Karpas-422 (cell line): Measurements from ENCODE around the gene MAPK13. TPM values are rescaled to one million over a fixed set of nuclear protein-coding genes. Genes with fewer than 3 reads are reported as not detected.
A peak's percentile ranks its signal among the peaks of the same experiment; 100 is the strongest.

Source experiments
- DNase-seq: peaks from one replicate; pipeline ENCODE4 v3.0.0-alpha.2; 2015
- H2AFZ ChIP-seq: fragments of 200-600 bp; sonication (generic); 2 replicates; pipeline ENCODE4 v1.6.1; 2014; ENCODE audit warnings: antibody characterized with exemption, low read length, mixed read lengths
- H3K27ac ChIP-seq: fragments of 200-600 bp; sonication (generic); 2 replicates; pipeline ENCODE4 v1.5.1; 2014; ENCODE audit warnings: mild to moderate bottlenecking, low read length, moderate library complexity
- H3K27me3 ChIP-seq: fragments of 200-600 bp; sonication (generic); 2 replicates; pipeline ENCODE4 v1.6.1; 2014; ENCODE audit warnings: low read length, mixed read lengths
- H3K36me3 ChIP-seq: fragments of 200-600 bp; sonication (generic); 2 replicates; pipeline ENCODE4 v1.6.1; 2014; ENCODE audit warnings: low read length, mixed read lengths; ENCODE audit not compliant: insufficient read depth
- H3K4me1 ChIP-seq: fragments of 200-600 bp; sonication (generic); 2 replicates; pipeline ENCODE4 v1.6.1; 2014; ENCODE audit warnings: mild to moderate bottlenecking, low read length, mixed read lengths
- H3K4me2 ChIP-seq: fragments of 200-600 bp; sonication (generic); 2 replicates; pipeline ENCODE4 v1.6.1; 2014; ENCODE audit warnings: low read length, low read depth, mild to moderate bottlenecking; ENCODE audit not compliant: poor library complexity, severe bottlenecking
- H3K4me3 ChIP-seq: fragments of 200-600 bp; sonication (generic); 2 replicates; pipeline ENCODE4 v1.5.1; 2014; ENCODE audit warnings: mild to moderate bottlenecking, antibody characterized with exemption, low read length, mixed read lengths
- H3K79me2 ChIP-seq: fragments of 200-600 bp; sonication (generic); 2 replicates; pipeline ENCODE4 v1.6.1; 2014; ENCODE audit warnings: mild to moderate bottlenecking, low read length, mixed read lengths
- H3K9ac ChIP-seq: fragments of 200-600 bp; sonication (generic); 2 replicates; pipeline ENCODE4 v1.6.0; 2014; ENCODE audit warnings: low read length
- H3K9me2 ChIP-seq: fragments of 200-600 bp; sonication (generic), shearing (Covaris generic); replicated peaks from 2 replicates; pipeline ENCODE4 v1.6.0; 2014; ENCODE audit warnings: mild to moderate bottlenecking, low read length, moderate library complexity; ENCODE audit not compliant: insufficient read depth
- H3K9me3 ChIP-seq: fragments of 300-700, 200-600 bp; sonication (generic); 2 replicates; pipeline ENCODE4 v1.6.1; 2014; ENCODE audit warnings: low read length, mixed read lengths
- H4K20me1 ChIP-seq: fragments of 200-600 bp; sonication (generic); 2 replicates; pipeline ENCODE4 v1.6.1; 2014; ENCODE audit warnings: mild to moderate bottlenecking, antibody characterized with exemption, low read length, low read depth; ENCODE audit not compliant: insufficient read depth
- total RNA-seq: library from RNA; depleted of rRNA; stranded (reverse); fragments of >200 nt; shearing (Covaris generic); gene quantifications from 2 replicates; pipeline ENCODE4 v1.2.3, GENCODE V29; 2014; ENCODE audit warnings: low replicate concordance

The MAPK13 gene
- total RNA-seq, 1 experiment from 2014 or later, result 1.6 TPM

DNA sequence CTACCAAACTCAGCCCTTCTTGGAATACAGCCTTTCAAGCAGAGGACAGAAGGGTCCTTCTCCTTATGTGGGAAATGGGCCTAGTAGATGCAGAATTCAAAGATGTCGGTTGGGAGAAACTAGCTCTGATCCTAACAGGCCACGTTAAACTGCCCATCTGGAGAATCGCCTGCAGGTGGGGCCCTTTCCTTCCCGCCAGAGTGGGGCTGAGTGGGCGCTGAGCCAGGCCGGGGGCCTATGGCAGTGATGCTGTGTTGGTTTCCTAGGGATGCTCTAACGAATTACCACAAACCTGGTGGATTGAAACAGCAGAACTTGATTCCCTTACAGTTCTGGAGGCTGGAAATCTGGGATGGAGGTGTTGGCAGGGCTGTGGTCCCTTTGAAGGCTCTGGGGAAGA lies 9.1 kb downstream of the MAPK13 start:
- no peaks in the 10 kb centered on the region for H3K79me2 ChIP-seq
- H3K4me2 ChIP-seq, result peak overlapping the region; percentile 29
- no peaks in the 10 kb centered on the region for H3K27me3 ChIP-seq
- H3K9me3 ChIP-seq, result no peaks in the 10 kb centered on the region
- H3K27ac ChIP-seq, result 0 out of 2 replicates have a peak overlapping the region, but pooled peaks have one; percentile 9
- no peak overlapping the region for H3K4me3 ChIP-seq
- H3K36me3 ChIP-seq, result no peaks in the 10 kb centered on the region
- no peaks in the 10 kb centered on the region for H4K20me1 ChIP-seq
- peak; percentile 81 for DNase-seq
- H3K4me1 ChIP-seq, result peaks cover 27% of the 10 kb centered on the region
- no peak overlapping the region for H2AFZ ChIP-seq
- peak overlapping the region; percentile 29 for H3K9ac ChIP-seq
- no peaks in the 10 kb centered on the region for H3K9me2 ChIP-seq

- no peaks in the 10 kb centered on the region for H3K36me3 ChIP-seq
These were observed 9.8 kb downstream of the MAPK13 start for GRCh38 chr6:36139991-36140710.

GRCh38 chr6:36141091-36141490 lies 10.8 kb downstream of the MAPK13 start:
- H3K4me3 ChIP-seq, result no peak overlapping the region
- DNase-seq, result no peak
- H3K27me3 ChIP-seq, result no peaks in the 10 kb centered on the region
- H3K79me2 ChIP-seq, result no peaks in the 10 kb centered on the region
- no peak overlapping the region for H3K4me2 ChIP-seq
- H4K20me1 ChIP-seq, result no peaks in the 10 kb centered on the region
- no peak overlapping the region for H3K9ac ChIP-seq
- no peak overlapping the region for H3K27ac ChIP-seq
- no peaks in the 10 kb centered on the region for H3K36me3 ChIP-seq
- H3K4me1 ChIP-seq, result peaks cover 22% of the 10 kb centered on the region
- H3K9me3 ChIP-seq, result no peaks in the 10 kb centered on the region
- H2AFZ ChIP-seq, result no peak overlapping the region
- H3K9me2 ChIP-seq, result no peaks in the 10 kb centered on the region

More at GRCh38 chr6:36139991-36140710, 9.8 kb downstream of the MAPK13 start:
- Histone ChIP-seq H3K4me1 (peaks cover 27% of the 10 kb centered on the region), H3K4me2 (peak overlapping the region; percentile 29), H4K20me1 (no peaks in the 10 kb centered on the region), H3K4me3 (no peak overlapping the region), H3K27me3 (no peaks in the 10 kb centered on the region), H3K9me2 (no peaks in the 10 kb centered on the region), H3K9me3 (no peaks in the 10 kb centered on the region), H3K9ac (peak overlapping the region; percentile 29), H3K79me2 (no peaks in the 10 kb centered on the region), H3K27ac (0 out of 2 replicates have a peak overlapping the region, but pooled peaks have one; percentile 9), H2AFZ (no peak overlapping the region)
- DNase-seq, result peak; percentile 68

DNA sequence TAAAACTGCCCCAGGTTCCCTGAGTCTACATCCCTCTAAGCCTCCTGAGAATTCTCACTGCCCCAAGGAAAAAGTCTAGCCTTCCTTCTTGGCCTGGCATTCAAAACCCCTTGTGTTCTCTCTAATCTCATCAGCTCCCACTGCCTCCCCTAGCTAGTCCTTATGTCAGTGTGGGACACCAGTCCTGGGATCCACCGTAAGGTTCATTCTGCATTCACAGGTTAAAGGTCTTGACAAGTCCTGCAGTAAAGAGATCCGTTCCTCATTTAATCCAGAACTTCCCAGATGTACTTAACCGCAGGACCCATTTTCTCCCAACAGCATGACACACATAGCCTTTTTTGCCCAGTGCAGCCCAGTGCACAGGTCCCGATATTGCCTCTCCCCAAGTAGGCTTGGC lies 11.6 kb downstream of the MAPK13 start:
- Histone ChIP-seq H2AFZ (no peak overlapping the region), H3K9ac (no peak overlapping the region), H3K79me2 (no peaks in the 10 kb centered on the region), H3K27me3 (no peaks in the 10 kb centered on the region), H3K36me3 (no peaks in the 10 kb centered on the region), H3K4me2 (no peak overlapping the region), H3K9me2 (no peaks in the 10 kb centered on the region), H3K9me3 (no peaks in the 10 kb centered on the region), H3K4me1 (peaks cover 16% of the 10 kb centered on the region), H4K20me1 (no peaks in the 10 kb centered on the region), H3K27ac (no peak overlapping the region), H3K4me3 (no peak overlapping the region)
- no peak for DNase-seq

DNA sequence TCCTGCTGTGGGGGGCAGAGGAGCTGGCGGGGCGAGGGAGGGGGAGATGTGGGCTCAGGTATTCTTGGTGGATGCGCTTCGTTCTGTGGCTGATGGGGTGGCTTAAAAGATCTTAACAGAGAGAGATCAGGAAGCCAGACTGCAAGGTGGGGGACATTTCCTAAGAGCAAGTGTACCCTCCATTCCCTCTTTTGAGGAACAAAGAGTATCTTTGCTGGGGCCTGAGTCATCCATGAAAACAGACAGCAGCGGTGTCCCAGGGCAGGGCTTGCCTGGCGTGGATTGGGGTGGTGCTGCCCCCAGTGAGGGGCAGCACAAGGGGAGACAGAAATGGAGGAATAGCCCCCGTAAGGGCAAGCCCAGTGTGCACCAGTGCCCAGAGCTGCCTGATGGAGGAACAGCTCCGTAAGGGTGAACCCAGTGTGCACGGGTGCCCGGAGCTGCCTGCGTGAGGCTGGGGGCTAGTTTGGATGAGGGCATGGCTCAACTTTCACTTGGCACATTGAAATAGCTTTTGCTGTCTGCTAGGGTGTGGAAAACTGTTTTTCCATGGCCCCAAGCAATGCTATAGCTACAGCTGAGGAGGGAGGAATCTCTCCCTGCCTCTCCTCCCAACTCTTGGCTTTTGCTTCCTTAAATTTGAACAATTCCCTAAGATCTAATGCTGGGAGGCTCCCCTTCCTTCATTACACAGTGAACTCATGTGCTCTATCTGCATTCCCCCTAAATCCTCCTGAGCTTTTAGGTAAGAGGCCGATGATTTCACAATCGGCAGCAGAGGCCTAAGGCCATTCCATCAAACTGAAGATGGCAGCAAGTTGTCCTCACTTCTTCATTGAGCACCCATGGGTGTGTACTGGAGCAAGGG lies 12.9 kb downstream of the MAPK13 start:
- H3K27ac ChIP-seq, result no peak overlapping the region
- no peaks in the 10 kb centered on the region for H3K9me2 ChIP-seq
- H3K9me3 ChIP-seq, result no peaks in the 10 kb centered on the region
- H3K36me3 ChIP-seq, result no peaks in the 10 kb centered on the region
- no peaks in the 10 kb centered on the region for H3K27me3 ChIP-seq
- H3K4me1 ChIP-seq, result peaks cover 16% of the 10 kb centered on the region
- no peak overlapping the region for H3K4me3 ChIP-seq
- no peaks in the 10 kb centered on the region for H4K20me1 ChIP-seq
- no peak overlapping the region for H3K9ac ChIP-seq
- no peak overlapping the region for H2AFZ ChIP-seq
- DNase-seq, result no peak
- H3K79me2 ChIP-seq, result no peaks in the 10 kb centered on the region
- no peak overlapping the region for H3K4me2 ChIP-seq

- no peaks in the 10 kb centered on the region for H3K9me3 ChIP-seq
- H3K79me2 ChIP-seq, result no peaks in the 10 kb centered on the region
- H3K9ac ChIP-seq, result no peak overlapping the region
- no peaks in the 10 kb centered on the region for H4K20me1 ChIP-seq
- no peak overlapping the region for H2AFZ ChIP-seq
- no peak overlapping the region for H3K4me2 ChIP-seq
- no peaks in the 10 kb centered on the region for H3K36me3 ChIP-seq
- DNase-seq, result no peak
- H3K4me1 ChIP-seq, result peaks cover 2% of the 10 kb centered on the region
- H3K9me2 ChIP-seq, result no peaks in the 10 kb centered on the region
- no peak overlapping the region for H3K27ac ChIP-seq
- no peaks in the 10 kb centered on the region for H3K27me3 ChIP-seq
- H3K4me3 ChIP-seq, result no peak overlapping the region
These were observed 15.2 kb downstream of the MAPK13 start for GRCh38 chr6:36145495-36145894.

DNA sequence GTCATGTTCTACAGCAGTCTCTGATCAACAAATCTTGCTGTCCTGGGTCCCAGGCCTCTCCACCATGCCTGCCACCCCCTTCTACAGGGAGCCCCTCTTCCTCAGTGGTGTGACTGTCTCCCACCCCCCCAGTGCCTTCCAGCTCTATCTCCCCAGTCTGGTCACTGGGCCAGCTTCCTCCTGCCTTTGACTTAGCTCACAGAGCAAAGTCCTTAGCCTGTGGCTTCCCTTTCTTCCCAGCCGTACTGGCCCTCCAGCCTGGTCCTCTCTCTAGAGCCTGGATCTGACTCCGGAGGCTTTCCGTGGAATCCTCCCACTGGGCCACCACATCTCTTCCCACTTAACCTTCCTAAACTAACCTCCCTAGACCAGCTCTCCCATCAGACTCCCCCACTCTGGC lies 17.0 kb downstream of the MAPK13 start:
- H3K4me1 ChIP-seq, result no peaks in the 10 kb centered on the region
- no peak for DNase-seq
- H3K36me3 ChIP-seq, result no peaks in the 10 kb centered on the region
- no peaks in the 10 kb centered on the region for H3K27me3 ChIP-seq
- H3K4me2 ChIP-seq, result no peak overlapping the region
- no peak overlapping the region for H3K27ac ChIP-seq
- H3K9ac ChIP-seq, result no peak overlapping the region
- H2AFZ ChIP-seq, result no peak overlapping the region
- H3K9me2 ChIP-seq, result no peaks in the 10 kb centered on the region
- no peaks in the 10 kb centered on the region for H4K20me1 ChIP-seq
- H3K4me3 ChIP-seq, result no peak overlapping the region
- H3K9me3 ChIP-seq, result no peaks in the 10 kb centered on the region
- H3K79me2 ChIP-seq, result no peaks in the 10 kb centered on the region

GRCh38 chr6:36149476-36149875 lies 19.2 kb downstream of the MAPK13 start:
- no peak for DNase-seq
- Histone ChIP-seq H3K9me2 (no peaks in the 10 kb centered on the region), H3K36me3 (no peaks in the 10 kb centered on the region), H3K27ac (no peak overlapping the region), H2AFZ (no peak overlapping the region), H3K4me3 (no peak overlapping the region), H3K4me1 (no peaks in the 10 kb centered on the region), H3K27me3 (no peaks in the 10 kb centered on the region), H3K9me3 (no peaks in the 10 kb centered on the region), H3K4me2 (no peak overlapping the region), H3K9ac (no peak overlapping the region), H4K20me1 (no peaks in the 10 kb centered on the region), H3K79me2 (no peaks in the 10 kb centered on the region)
